Astrocyte (in vitro differentiated cells and primary cell): ENCODE measurements around the gene KRT78. TPM values are rescaled to one million over a fixed set of nuclear protein-coding genes. Genes with fewer than 3 reads are reported as not detected.
A peak's percentile ranks its signal among the peaks of the same experiment; 100 is the strongest.

Experiments
- DNase-seq: peaks from one replicate; pipeline ENCODE4 v3.0.0-alpha.2; 2010; ENCODE audit warnings: low read depth
- FAIRE-seq: peaks from 2 replicates; lab custom pipeline; 2011; peaks lifted over from hg19 to GRCh38; lab: Jason Lieb, UNC
- H2AFZ ChIP-seq: 2 replicates; pipeline ENCODE4 v1.6.0; 2012; ENCODE audit warnings: low read depth, low read length, inconsistent platforms
- H3K27ac ChIP-seq: 2 replicates; pipeline ENCODE4 v1.5.1; 2011; ENCODE audit warnings: low read depth, low read length, inconsistent platforms
- H3K27me3 ChIP-seq: 2 replicates; pipeline ENCODE4 v1.6.0; 2011; ENCODE audit warnings: low read length, inconsistent platforms; ENCODE audit not compliant: insufficient read depth
- H3K36me3 ChIP-seq: 2 replicates; pipeline ENCODE4 v1.5.1; 2011; ENCODE audit warnings: low read length, inconsistent platforms; ENCODE audit not compliant: insufficient read depth
- H3K4me1 ChIP-seq: 2 replicates; pipeline ENCODE4 v1.5.1; 2011; ENCODE audit warnings: low read length, inconsistent platforms; ENCODE audit not compliant: insufficient read depth
- H3K4me2 ChIP-seq: 2 replicates; pipeline ENCODE4 v1.6.0; 2012; ENCODE audit warnings: low read length, inconsistent platforms
- H3K4me3 ChIP-seq: 2 replicates; pipeline ENCODE4 v1.5.1; 2011; ENCODE audit warnings: low read depth, mild to moderate bottlenecking, low read length, inconsistent platforms; ENCODE audit not compliant: insufficient read depth
- H3K79me2 ChIP-seq: 2 replicates; pipeline ENCODE4 v1.6.0; 2012; ENCODE audit warnings: mild to moderate bottlenecking, low read length, inconsistent platforms; ENCODE audit not compliant: insufficient read depth
- H3K9ac ChIP-seq: 2 replicates; pipeline ENCODE4 v1.6.0; 2012; ENCODE audit warnings: mild to moderate bottlenecking, low read length, inconsistent platforms
- H3K9me3 ChIP-seq: 2 replicates; pipeline ENCODE4 v1.5.1; 2012; ENCODE audit warnings: low read depth, mild to moderate bottlenecking, low read length, inconsistent platforms; ENCODE audit not compliant: insufficient read depth
- H4K20me1 ChIP-seq: 2 replicates; pipeline ENCODE4 v1.6.0; 2012; ENCODE audit warnings: low read length, inconsistent platforms; ENCODE audit not compliant: insufficient read depth
- H3K27ac Mint-ChIP-seq: one replicate; pipeline ENCODE4 v1.8.0; 2021; ENCODE audit warnings: mild to moderate bottlenecking, mixed read lengths; ENCODE audit not compliant: unreplicated experiment
- H3K27me3 Mint-ChIP-seq: one replicate; pipeline ENCODE4 v1.8.0; 2021; ENCODE audit warnings: low read depth, mixed read lengths; ENCODE audit not compliant: unreplicated experiment
- H3K36me3 Mint-ChIP-seq: one replicate; pipeline ENCODE4 v1.8.0; 2021; ENCODE audit warnings: low read depth, mixed read lengths; ENCODE audit not compliant: unreplicated experiment
- H3K4me1 Mint-ChIP-seq: one replicate; pipeline ENCODE4 v1.8.0; 2021; ENCODE audit warnings: low read depth, mixed read lengths; ENCODE audit not compliant: unreplicated experiment
- H3K4me3 Mint-ChIP-seq: one replicate; pipeline ENCODE4 v1.8.0; 2021; ENCODE audit warnings: mild to moderate bottlenecking, moderate library complexity, mixed read lengths; ENCODE audit not compliant: unreplicated experiment
- H3K9me3 Mint-ChIP-seq: one replicate; pipeline ENCODE4 v1.8.0; 2021; ENCODE audit warnings: mild to moderate bottlenecking, mixed read lengths; ENCODE audit not compliant: unreplicated experiment
- CTCF ChIP-seq: IDR thresholded peaks from 2 replicates; pipeline ENCODE4 v1.5.1; 2011; ENCODE audit warnings: low read depth, mild to moderate bottlenecking, inconsistent platforms, low read length, moderate library complexity; ENCODE audit not compliant: insufficient read depth
- EZH2 ChIP-seq: IDR thresholded peaks from 2 replicates; pipeline ENCODE4 v1.6.1; 2012; ENCODE audit warnings: mild to moderate bottlenecking, low read length, inconsistent platforms; ENCODE audit not compliant: insufficient read depth
- total RNA-seq: library from RNA; stranded (reverse); gene quantifications from 2 replicates; pipeline ENCODE4 v1.2.1, GENCODE V29; 2021

The KRT78 gene
- total RNA-seq, 1 donor from 2014 or later, result not detected

- H3K4me3 ChIP-seq, result no peak overlapping the region
- no peaks in the 10 kb centered on the region for H3K36me3 ChIP-seq
- no peak for TF ChIP-seq EZH2
- TF ChIP-seq CTCF, result peak; percentile 92
- peaks cover 4% of the 10 kb centered on the region for H3K27me3 Mint-ChIP-seq
- peak overlapping the region; percentile 84 for H2AFZ ChIP-seq
- no peaks in the 10 kb centered on the region for H3K27me3 ChIP-seq
- peak overlapping the region; percentile 54 for H3K4me3 Mint-ChIP-seq
- H3K4me2 ChIP-seq, result peak overlapping the region; percentile 80
- no peaks in the 10 kb centered on the region for H3K9me3 Mint-ChIP-seq
- no peaks in the 10 kb centered on the region for H4K20me1 ChIP-seq
- H3K36me3 Mint-ChIP-seq, result no peaks in the 10 kb centered on the region
- FAIRE-seq (peak; percentile 39), DNase-seq (peak; percentile 67)
- H3K4me1 Mint-ChIP-seq, result peaks cover 21% of the 10 kb centered on the region
- H3K9ac ChIP-seq, result peak overlapping the region; percentile 63
- H3K4me1 ChIP-seq, result peaks cover 14% of the 10 kb centered on the region
- no peaks in the 10 kb centered on the region for H3K9me3 ChIP-seq
- H3K27ac ChIP-seq, result peak overlapping the region; percentile 42
- no peaks in the 10 kb centered on the region for H3K79me2 ChIP-seq
- H3K27ac Mint-ChIP-seq, result no peak overlapping the region
Observed at GRCh38 chr12:52879394-52880351, 30.9 kb upstream of the KRT78 start.

- Histone ChIP-seq H3K36me3 (no peaks in the 10 kb centered on the region), H3K9me3 (no peaks in the 10 kb centered on the region), H3K4me3 (no peak overlapping the region), H2AFZ (peak overlapping the region; percentile 84), H3K9ac (peak overlapping the region; percentile 63), H3K27me3 (no peaks in the 10 kb centered on the region), H3K27ac (peak overlapping the region; percentile 42), H3K4me2 (peak overlapping the region; percentile 80), H3K4me1 (peaks cover 20% of the 10 kb centered on the region), H3K79me2 (no peaks in the 10 kb centered on the region), H4K20me1 (no peaks in the 10 kb centered on the region)
- Mint-ChIP-seq H3K9me3 (no peaks in the 10 kb centered on the region), H3K27ac (no peak overlapping the region), H3K36me3 (no peaks in the 10 kb centered on the region), H3K27me3 (peaks cover 4% of the 10 kb centered on the region), H3K4me3 (no peak overlapping the region), H3K4me1 (peaks cover 22% of the 10 kb centered on the region)
- DNase-seq (no peak), FAIRE-seq (no peak)
- TF ChIP-seq CTCF (no peak), EZH2 (no peak)
Observed at GRCh38 chr12:52878507-52879393, 30.0 kb upstream of the KRT78 start.
